ENCODE results near the gene CERS6.

GRCh38 chr2:168796583-168797285 lies 340.7 kb downstream of the CERS6 start:
- TF ChIP-seq EP300 (IDR thresholded peaks at IDR 0.05), result no peak
- no peak for TF ChIP-seq POLR2A (IDR thresholded peaks at IDR 0.05)
- TF ChIP-seq POLR2AphosphoS5 (IDR thresholded peaks at IDR 0.05), result peak; percentile 16
- TF ChIP-seq CTCF (IDR thresholded peaks at IDR 0.05), result no peak
